H9 (cell line): Measurements from ENCODE around the gene SLC23A2. TPM values are rescaled to one million over a fixed set of nuclear protein-coding genes. Genes with fewer than 3 reads are reported as not detected.

Experiments used
- DNase-seq: peaks from one replicate; pipeline ENCODE4 v3.0.0-alpha.2; 2017
- H2AFZ ChIP-seq: one replicate; pipeline ENCODE4 v1.6.1; 2013; ENCODE audit warnings: mild to moderate bottlenecking, low read length, control low read depth, moderate library complexity
- H2AK5ac ChIP-seq: 2 replicates; pipeline ENCODE4 v1.6.1; 2013; ENCODE audit warnings: low read length, control low read depth, mixed read lengths; ENCODE audit not compliant: insufficient read length
- H2BK120ac ChIP-seq: one replicate; pipeline ENCODE4 v1.6.1; 2013; ENCODE audit warnings: low read depth, mild to moderate bottlenecking, low read length, control low read depth, inconsistent platforms; ENCODE audit not compliant: poor library complexity, severe bottlenecking
- H2BK12ac ChIP-seq: 2 replicates; pipeline ENCODE4 v1.6.1; 2013; ENCODE audit warnings: low read length, control low read depth, mixed read lengths, low read depth; ENCODE audit not compliant: insufficient read length
- H2BK15ac ChIP-seq: 2 replicates; pipeline ENCODE4 v1.6.1; 2013; ENCODE audit warnings: low read depth, low read length, control low read depth
- H2BK20ac ChIP-seq: one replicate; pipeline ENCODE4 v1.6.1; 2013; ENCODE audit warnings: low read depth, mild to moderate bottlenecking, low read length, control low read depth, inconsistent platforms; ENCODE audit not compliant: poor library complexity, severe bottlenecking
- H2BK5ac ChIP-seq: 2 replicates; pipeline ENCODE4 v1.6.1; 2013; ENCODE audit warnings: low read length, control low read depth, mixed read lengths; ENCODE audit not compliant: insufficient read length
- H3K14ac ChIP-seq: 2 replicates; pipeline ENCODE4 v1.6.1; 2013; ENCODE audit warnings: low read length, control low read depth; ENCODE audit not compliant: insufficient read depth
- H3K18ac ChIP-seq: 2 replicates; pipeline ENCODE4 v1.6.1; 2013; ENCODE audit warnings: low read depth, mild to moderate bottlenecking, mixed read lengths, low read length, control low read depth; ENCODE audit not compliant: insufficient read length
- H3K23ac ChIP-seq: 2 replicates; pipeline ENCODE4 v1.6.1; 2013; ENCODE audit warnings: low read length, control low read depth, mixed read lengths, low read depth; ENCODE audit not compliant: insufficient read length
- H3K23me2 ChIP-seq: 2 replicates; pipeline ENCODE4 v1.6.1; 2013; ENCODE audit warnings: low read depth, mild to moderate bottlenecking, mixed read lengths, low read length, control low read depth; ENCODE audit not compliant: insufficient read length, poor library complexity, severe bottlenecking
- H3K27ac ChIP-seq: 2 replicates; pipeline ENCODE4 v1.5.1; 2013; ENCODE audit warnings: low read length, control low read depth, mixed read lengths, low read depth; ENCODE audit not compliant: insufficient read length
- H3K27me3 ChIP-seq: 2 replicates; pipeline ENCODE4 v1.6.1; 2013; ENCODE audit warnings: low read length, control low read depth, inconsistent platforms; ENCODE audit not compliant: insufficient read depth
- H3K4ac ChIP-seq: 2 replicates; pipeline ENCODE4 v1.6.1; 2013; ENCODE audit warnings: low read depth, mild to moderate bottlenecking, control low read depth, inconsistent platforms, low read length, moderate library complexity
- H3K4me1 ChIP-seq: 2 replicates; pipeline ENCODE4 v1.6.1; 2013; ENCODE audit warnings: low read length, control low read depth, inconsistent platforms; ENCODE audit not compliant: insufficient read depth
- H3K4me2 ChIP-seq: 2 replicates; pipeline ENCODE4 v1.6.1; 2013; ENCODE audit warnings: low read length, control low read depth, mixed read lengths; ENCODE audit not compliant: insufficient read length, insufficient read depth
- H3K56ac ChIP-seq: 2 replicates; pipeline ENCODE4 v1.6.1; 2013; ENCODE audit warnings: low read depth, mild to moderate bottlenecking, mixed read lengths, low read length, control low read depth; ENCODE audit not compliant: insufficient read length
- H3K79me1 ChIP-seq: 2 replicates; pipeline ENCODE4 v1.6.1; 2013; ENCODE audit warnings: low read depth, mild to moderate bottlenecking, moderate library complexity, low read length, control low read depth, inconsistent platforms; ENCODE audit not compliant: insufficient read depth, poor library complexity, severe bottlenecking
- H3K79me2 ChIP-seq: 2 replicates; pipeline ENCODE4 v1.6.1; 2013; ENCODE audit warnings: low read length, control low read depth, inconsistent platforms; ENCODE audit not compliant: insufficient read depth
- H3K9ac ChIP-seq: 2 replicates; pipeline ENCODE4 v1.6.1; 2013; ENCODE audit warnings: low read length, control low read depth, mixed read lengths; ENCODE audit not compliant: insufficient read length; ENCODE audit errors: extremely low read depth
- H3K9me3 ChIP-seq: one replicate; pipeline ENCODE4 v1.6.1; 2013; ENCODE audit warnings: low read depth, low read length, inconsistent platforms; ENCODE audit not compliant: control insufficient read depth
- H3T11ph ChIP-seq: one replicate; pipeline ENCODE4 v1.6.1; 2013; ENCODE audit warnings: mild to moderate bottlenecking, low read length, control low read depth, inconsistent platforms
- H4K20me1 ChIP-seq: one replicate; pipeline ENCODE4 v1.6.1; 2013; ENCODE audit not compliant: control insufficient read depth, insufficient read length, insufficient read depth
- H4K5ac ChIP-seq: 2 replicates; pipeline ENCODE4 v1.6.1; 2013; ENCODE audit warnings: low read depth, mild to moderate bottlenecking, mixed read lengths, low read length, control low read depth; ENCODE audit not compliant: insufficient read length
- H4K8ac ChIP-seq: replicated peaks from 2 replicates; pipeline ENCODE4 v1.6.1; 2013; ENCODE audit warnings: low read length, control low read depth, mixed read lengths, low read depth; ENCODE audit not compliant: insufficient read length
- H4K91ac ChIP-seq: 2 replicates; pipeline ENCODE4 v1.6.1; 2013; ENCODE audit warnings: low read depth, mild to moderate bottlenecking, moderate library complexity, mixed read lengths, low read length, control low read depth; ENCODE audit not compliant: insufficient read length
- H3K27ac Mint-ChIP-seq, 3 experiments: 2 replicates in 2 of 3; 3 replicates in 1 of 3; pipeline ENCODE4 v1.8.0; 2020 to 2021; ENCODE audit warnings: mixed read lengths in 3 of 3, mild to moderate bottlenecking in 1 of 3, moderate library complexity in 1 of 3
- H3K27me3 Mint-ChIP-seq: 2 replicates; pipeline ENCODE4 v1.8.0; 2021; ENCODE audit warnings: low read depth, mild to moderate bottlenecking, moderate library complexity, mixed read lengths
- H3K36me3 Mint-ChIP-seq, 3 experiments: 2 replicates in 2 of 3; 3 replicates in 1 of 3; pipeline ENCODE4 v1.8.0; 2020 to 2021; ENCODE audit warnings: low read depth in 3 of 3, mixed read lengths in 3 of 3; ENCODE audit not compliant: insufficient read depth in 1 of 3
- H3K4me1 Mint-ChIP-seq, 2 experiments: 2 replicates each; pipeline ENCODE4 v1.8.0; 2020; ENCODE audit warnings: mixed read lengths in 2 of 2
- H3K4me3 Mint-ChIP-seq, 2 experiments: 2 replicates in 1 of 2; 3 replicates in 1 of 2; pipeline ENCODE4 v1.8.0; 2020 to 2021; ENCODE audit warnings: mild to moderate bottlenecking in 2 of 2, mixed read lengths in 2 of 2, moderate library complexity in 1 of 2
- H3K9me3 Mint-ChIP-seq, 2 experiments: 2 replicates in 1 of 2; 3 replicates in 1 of 2; pipeline ENCODE4 v1.8.0; 2020; ENCODE audit warnings: mild to moderate bottlenecking in 2 of 2, mixed read lengths in 2 of 2, moderate library complexity in 1 of 2
- CTCF ChIP-seq: fragments of 200-600 bp; sonication (generic); conservative IDR thresholded peaks from 3 replicates; pipeline ENCODE4 v1.8.0; 2021; ENCODE audit warnings: antibody characterized with exemption, mild to moderate bottlenecking
- WGBS: extraction: QIAGEN DNeasy Blood & Tissue Kit; methylation state at CpG from one replicate; pipeline ENCODE4 v1.1.7; 2013; ENCODE audit warnings: missing lambda C conversion rate, low lambda C conversion rate, mixed read lengths; ENCODE audit not compliant: insufficient read length; ENCODE audit errors: extremely low coverage; 5-methylcytosine and 5-hydroxymethylcytosine counted together
- total RNA-seq: library from RNA; stranded (reverse); gene quantifications from 2 replicates; pipeline ENCODE4 v1.2.1, GENCODE V29; 2021

The SLC23A2 gene
- total RNA-seq, 1 experiment from 2014 or later, result 16.5 TPM

GRCh38 chr20:4846821-4847220 is 154.5 kb downstream of the SLC23A2 start:
- Histone ChIP-seq H3K9me3 (no peaks in the 10 kb centered on the region), H3K4ac (no peak overlapping the region), H4K8ac (no peak overlapping the region), H4K5ac (no peak overlapping the region), H3K14ac (no peak overlapping the region), H3K4me1 (no peaks in the 10 kb centered on the region), H2AK5ac (no peak overlapping the region), H2BK5ac (no peak overlapping the region), H2BK15ac (no peak overlapping the region), H2BK20ac (no peak overlapping the region), H3K27me3 (no peaks in the 10 kb centered on the region), H3K27ac (no peak overlapping the region), H3K4me2 (no peak overlapping the region), H2BK12ac (no peak overlapping the region), H3K79me1 (no peaks in the 10 kb centered on the region), H3K56ac (no peak overlapping the region), H3T11ph (no peak overlapping the region), H4K20me1 (no peaks in the 10 kb centered on the region), H3K23ac (no peak overlapping the region), H4K91ac (no peak overlapping the region), H3K18ac (no peak overlapping the region), H3K9ac (no peak overlapping the region), H2BK120ac (no peak overlapping the region), H3K79me2 (no peaks in the 10 kb centered on the region), H2AFZ (no peak overlapping the region), H3K23me2 (no peaks in the 10 kb centered on the region)
- DNase-seq, result no peak
- TF ChIP-seq CTCF, result no peak
- H3K27ac Mint-ChIP-seq, result no peak overlapping the region
- no peaks in the 10 kb centered on the region; the same call in 1 of the 2 replicates for H3K27me3 Mint-ChIP-seq
- H3K9me3 Mint-ChIP-seq, result peaks cover 3 to 4% of the 10 kb centered on the region in 2 experiments; a peak in 2 of 5 replicates
- no peak overlapping the region for H3K4me3 Mint-ChIP-seq
- WGBS, result no CpG with 5 or more reads among the region's 2 CpGs
- no peaks in the 10 kb centered on the region for H3K4me1 Mint-ChIP-seq
- H3K36me3 Mint-ChIP-seq, result no peaks in the 10 kb centered on the region
